H1 (cell line): Measurements from ENCODE around the gene HIGD2A. TPM values are rescaled to one million over a fixed set of nuclear protein-coding genes. Genes with fewer than 3 reads are reported as not detected.

ENCODE experiments used
- BACH1 ChIP-seq: IDR thresholded peaks from 2 replicates; pipeline ENCODE4 v1.6.1; 2012; ENCODE audit warnings: low read length, improper control_type of control experiment
- CHD7 ChIP-seq: fragments of 300-600 bp; sonication (generic); IDR thresholded peaks from 2 replicates; pipeline ENCODE4 v1.7.1; 2012; ENCODE audit warnings: low read length, moderate library complexity, mild to moderate bottlenecking, inconsistent platforms; ENCODE audit not compliant: insufficient replicate concordance
- CTCF ChIP-seq, 3 experiments: IDR thresholded peaks; 1 replicate in 2 of 3; 2 replicates in 1 of 3; pipeline versions ENCODE4 v1.5.1 to v1.6.1; 2011; ENCODE audit warnings: low read length in 3 of 3, mild to moderate bottlenecking in 3 of 3, inconsistent platforms in 2 of 3, low read depth in 1 of 3, moderate library complexity in 1 of 3; ENCODE audit not compliant: insufficient read depth in 1 of 3; ENCODE audit errors: control extremely low read depth in 1 of 3
- GABPA ChIP-seq: IDR thresholded peaks from 2 replicates; pipeline ENCODE4 v1.6.1; 2011; ENCODE audit warnings: mild to moderate bottlenecking, low read length, moderate library complexity, borderline replicate concordance; ENCODE audit not compliant: insufficient read depth
- MAFK ChIP-seq: IDR thresholded peaks from 2 replicates; pipeline ENCODE4 v1.6.1; 2012; ENCODE audit warnings: low read depth, mild to moderate bottlenecking, improper control_type of control experiment, low read length
- POLR2A ChIP-seq, 2 experiments: IDR thresholded peaks; 1 replicate in 1 of 2; 2 replicates in 1 of 2; pipeline ENCODE4 v1.6.1; 2011; ENCODE audit warnings: low read depth in 2 of 2, low read length in 2 of 2, mild to moderate bottlenecking in 2 of 2; ENCODE audit errors: control extremely low read depth in 1 of 2
- SIRT6 ChIP-seq: IDR thresholded peaks from one replicate; pipeline ENCODE4 v1.7.1; 2012; ENCODE audit warnings: low read length, inconsistent platforms
- USF2 ChIP-seq: IDR thresholded peaks from 2 replicates; pipeline ENCODE4 v1.6.1; 2011; ENCODE audit warnings: low read length, improper control_type of control experiment
- polyA plus RNA-seq, 7 experiments: library from polyadenylated mRNA; depleted of rRNA in 3 of 7; stranded (reverse) in 5 of 7; unstranded in 2 of 7; fragments of >200 nt in 5 of 7; fragments of 200-250 nt in 2 of 7; gene quantifications; 1 replicate in 5 of 7; 2 replicates in 1 of 7; 4 replicates in 1 of 7; pipeline versions ENCODE4 v1.2.1 to v1.2.3, GENCODE V29; 2011 to 2013; ENCODE audit warnings: missing spikeins in 2 of 7, mixed read lengths in 2 of 7
- total RNA-seq: library from RNA; stranded (reverse); fragmentation: NEBNext Ultra II Directional; extraction: Animal tissue kit (Norgen Biotek cat#: 25700); gene quantifications from 2 replicates; pipeline ENCODE4 v1.2.1, GENCODE V29; 2021

The HIGD2A gene
- total and polyA plus RNA-seq, 2 of the 8 experiments (the other 6 are each of a cell fraction or from before 2014, with no cell fraction given), result 95.5 to 264 TPM

DNA sequence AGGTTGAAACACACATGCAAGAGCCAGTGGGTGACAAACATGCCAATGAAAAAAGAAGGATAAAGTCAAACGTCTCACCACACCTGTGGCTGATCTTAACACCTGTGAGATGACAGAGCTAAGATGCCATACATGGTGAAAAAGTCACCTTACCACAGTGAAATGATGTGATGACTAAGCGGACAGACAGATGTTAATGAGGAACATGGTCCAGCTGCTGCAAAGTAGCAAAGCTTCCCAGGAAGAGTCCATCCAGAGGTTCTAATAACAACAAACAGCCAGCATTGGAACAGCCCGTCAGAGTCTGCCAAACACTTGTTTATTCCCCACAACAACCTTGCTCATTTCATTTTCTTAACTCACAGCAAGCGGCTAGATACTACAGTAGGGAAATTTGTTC lies 28.9 kb upstream of the HIGD2A start (continued):
- TF ChIP-seq CHD7, result no peak
- no peak for TF ChIP-seq POLR2A (IDR thresholded peaks at IDR 0.05; ENCODE audit: control extremely low read depth in 1 of 2, low read depth in 2 of 2, low read length in 2 of 2)
- no peak for TF ChIP-seq MAFK
- TF ChIP-seq GABPA, result no peak
- no peak for TF ChIP-seq SIRT6
- no peak for TF ChIP-seq CTCF (IDR thresholded peaks at IDR 0.05; ENCODE audit: control extremely low read depth in 1 of 3, insufficient read depth in 1 of 3, low read depth in 1 of 3, low read length in 3 of 3)
- TF ChIP-seq USF2, result no peak
- no peak for TF ChIP-seq BACH1
